HG02678 (cell line): ENCODE data around the gene NAT10.

Experiments used
- ATAC-seq: cut with Tn5 transposase; IDR thresholded peaks from one replicate; pipeline ENCODE4 v1.9.1; 2021; ENCODE audit warnings: mild to moderate bottlenecking, moderate library complexity; ENCODE audit not compliant: unreplicated experiment

NAT10 gene

GRCh38 chr11:34105957-34106504 lies 602 bp downstream of the NAT10 start:
- ATAC-seq = no peak

- no peak for ATAC-seq
Observed at GRCh38 chr11:34111722-34112270, 6.4 kb downstream of the NAT10 start.

GRCh38 chr11:34114014-34114413 lies 8.6 kb downstream of the NAT10 start:
- no peak for ATAC-seq

GRCh38 chr11:34114471-34114870 lies 9.0 kb downstream of the NAT10 start:
- ATAC-seq = no peak

GRCh38 chr11:34120651-34121050 lies 15.2 kb downstream of the NAT10 start:
- no peak for ATAC-seq

- ATAC-seq = no peak
Observed at GRCh38 chr11:34124885-34125668, 19.6 kb downstream of the NAT10 start.

GRCh38 chr11:34126959-34127848 lies 21.8 kb downstream of the NAT10 start:
- no peak for ATAC-seq

GRCh38 chr11:34128824-34129223 lies 23.4 kb downstream of the NAT10 start:
- no peak for ATAC-seq

GRCh38 chr11:34132261-34132965 lies 27.0 kb downstream of the NAT10 start:
- no peak for ATAC-seq

GRCh38 chr11:34134765-34135164 lies 29.3 kb downstream of the NAT10 start:
- ATAC-seq = no peak

- no peak for ATAC-seq
Observed at GRCh38 chr11:34135439-34135838, 30.0 kb downstream of the NAT10 start.

- ATAC-seq = no peak
Observed at GRCh38 chr11:34136420-34136819, 31.0 kb downstream of the NAT10 start.

- no peak for ATAC-seq
Observed at GRCh38 chr11:34139346-34139745, 33.9 kb downstream of the NAT10 start.

- ATAC-seq = no peak
Observed at GRCh38 chr11:34140149-34140548, 34.7 kb downstream of the NAT10 start.

GRCh38 chr11:34143048-34143447 lies 37.6 kb downstream of the NAT10 start:
- no peak for ATAC-seq

- peak; percentile 33 for ATAC-seq
Observed at GRCh38 chr11:34145073-34145472, 39.6 kb downstream of the NAT10 start.

GRCh38 chr11:34145847-34146381 lies 40.5 kb downstream of the NAT10 start:
- peak; percentile 55 for ATAC-seq

- no peak for ATAC-seq
Observed at GRCh38 chr11:34146411-34146810, 41.0 kb downstream of the NAT10 start.

- no peak for ATAC-seq
Observed at GRCh38 chr11:34146866-34147265, 41.4 kb downstream of the NAT10 start.

GRCh38 chr11:34147581-34147980 lies 42.2 kb downstream of the NAT10 start:
- no peak for ATAC-seq
